Stimulated activated CD8-positive, alpha-beta memory T cell treated with anti-CD3 and anti-CD28 coated beads, Interleukin-7, amount 100 ng/mL, for 24 hours (primary cell): ENCODE data around the gene NFASC.

Experiments used
- DNase-seq: peaks from one replicate; pipeline ENCODE4 v3.0.0-alpha.2; 2020; ENCODE audit warnings: low read depth

NFASC gene

GRCh38 chr1:204889681-204890383 is 19.2 kb downstream of the NFASC start:
- DNase-seq = no peak

DNA sequence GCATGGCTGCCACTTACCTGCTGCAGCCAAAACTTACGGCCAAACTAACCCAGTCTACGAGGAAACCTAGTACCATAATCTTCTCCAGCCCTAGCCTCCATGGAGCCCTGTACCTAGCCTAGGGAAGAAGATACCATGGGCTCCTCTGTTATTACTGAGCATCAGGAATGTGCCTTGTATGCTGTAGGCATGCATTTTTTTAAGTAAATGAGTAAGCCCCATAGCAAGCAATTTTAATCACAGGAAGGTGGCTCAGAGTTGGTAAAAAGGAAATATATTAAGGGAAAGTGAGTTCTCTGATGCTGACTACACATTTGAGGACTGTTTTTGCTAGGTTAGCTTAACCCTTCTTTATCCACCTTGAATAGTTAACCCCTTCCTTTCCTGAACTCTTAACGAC is 21.2 kb downstream of the NFASC start:
- no peak for DNase-seq

DNA sequence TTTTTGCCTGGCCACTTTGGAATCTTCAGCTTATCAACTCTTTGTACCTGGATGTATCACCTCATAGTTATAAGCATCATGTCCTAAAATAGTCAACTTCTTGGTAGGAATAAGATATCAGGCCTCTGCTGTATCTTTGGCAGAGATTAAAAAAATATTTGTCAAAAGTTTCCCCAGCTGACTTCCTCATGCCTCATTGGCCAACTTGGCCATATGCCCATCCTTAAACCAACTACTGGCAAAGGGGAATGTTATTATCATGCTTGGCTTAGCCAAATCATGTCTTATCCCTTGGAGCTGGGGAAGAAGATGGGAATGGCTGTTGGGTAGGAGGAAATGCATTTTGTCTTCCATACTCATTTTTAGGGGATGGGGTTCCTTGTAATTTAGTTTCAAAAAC is 23.4 kb downstream of the NFASC start:
- DNase-seq = no peak

- no peak for DNase-seq
These were observed 23.9 kb downstream of the NFASC start for GRCh38 chr1:204894606-204895005.

DNA sequence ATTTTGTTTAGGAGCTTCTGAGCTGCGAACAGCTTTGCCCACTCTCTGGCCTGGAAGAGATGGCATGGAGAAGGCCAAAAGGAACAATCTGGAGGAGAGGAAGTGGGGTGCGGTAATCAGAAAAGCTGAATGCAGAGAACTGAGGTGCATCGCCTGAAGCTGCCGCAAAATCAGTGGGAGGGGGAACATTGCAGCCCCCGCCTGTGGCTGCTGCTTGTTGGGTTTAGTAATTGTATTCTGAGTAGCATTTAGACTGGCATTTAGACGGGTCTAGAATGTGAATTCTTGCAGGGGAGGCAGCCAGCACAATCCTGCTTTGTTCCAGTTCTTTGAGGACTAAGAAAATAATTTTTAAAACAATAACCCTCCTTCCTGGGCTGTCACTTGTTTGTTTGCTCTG is 25.4 kb downstream of the NFASC start:
- DNase-seq = no peak

GRCh38 chr1:204896787-204897469 is 26.3 kb downstream of the NFASC start:
- no peak for DNase-seq

DNA sequence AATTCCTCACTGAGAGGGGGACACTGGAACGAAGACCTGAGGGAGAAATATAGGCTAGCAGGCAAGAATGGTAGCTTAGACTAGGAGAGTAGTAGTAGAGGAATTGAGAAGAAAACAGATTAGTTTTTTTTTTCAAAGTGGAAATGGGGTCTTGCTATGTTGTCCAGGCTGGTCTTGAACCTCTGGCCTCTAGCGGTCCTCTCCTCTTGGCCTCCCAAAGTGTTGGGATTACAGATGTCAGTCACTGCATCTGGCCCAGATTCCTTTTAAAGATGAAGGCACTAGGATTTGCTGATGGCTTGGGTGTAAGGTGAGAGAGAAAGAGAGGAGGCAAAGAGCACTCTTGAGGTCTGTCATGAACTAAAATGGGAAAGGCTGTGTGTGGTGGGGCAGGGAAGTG is 30.1 kb downstream of the NFASC start:
- DNase-seq = no peak

DNA sequence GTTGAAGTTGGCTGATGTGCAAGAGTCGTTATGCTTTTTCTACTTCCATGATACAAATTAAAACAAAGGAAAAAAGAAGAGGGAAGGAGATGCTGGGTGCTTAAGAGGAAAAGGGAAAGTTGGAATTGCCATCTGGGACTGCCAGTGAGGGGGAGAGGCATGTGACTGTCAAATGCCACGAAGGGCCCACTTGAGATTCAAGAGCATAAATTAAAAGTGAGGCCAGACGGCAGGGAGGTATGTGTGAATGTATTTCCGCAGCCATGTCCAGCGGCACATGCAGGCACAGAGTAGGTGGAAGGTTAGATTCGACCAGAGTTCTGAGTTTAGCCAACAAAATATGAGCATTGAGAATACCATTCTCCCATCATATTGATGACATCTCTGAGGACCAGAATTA is 32.0 kb downstream of the NFASC start:
- DNase-seq = no peak

GRCh38 chr1:204904228-204904810 is 33.7 kb downstream of the NFASC start:
- DNase-seq = no peak

DNA sequence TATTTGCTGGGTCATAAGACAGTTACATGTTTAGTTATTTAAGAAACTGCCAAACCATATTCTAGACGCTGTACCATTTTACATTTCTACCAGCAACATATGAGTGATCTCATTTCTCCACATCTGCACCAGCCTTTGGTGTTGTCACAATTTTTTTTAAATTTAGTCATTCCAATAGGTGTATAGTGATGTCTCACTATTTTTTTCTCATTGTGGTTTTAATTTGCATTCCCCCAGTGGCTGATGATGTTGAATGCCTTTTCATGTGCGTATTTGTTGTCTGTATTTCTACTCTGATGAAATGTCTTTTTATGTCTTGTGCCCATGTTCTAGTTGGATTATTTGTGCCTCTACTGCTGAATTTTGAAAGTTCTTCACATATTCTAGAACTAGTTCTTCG is 38.4 kb downstream of the NFASC start:
- no peak for DNase-seq

DNA sequence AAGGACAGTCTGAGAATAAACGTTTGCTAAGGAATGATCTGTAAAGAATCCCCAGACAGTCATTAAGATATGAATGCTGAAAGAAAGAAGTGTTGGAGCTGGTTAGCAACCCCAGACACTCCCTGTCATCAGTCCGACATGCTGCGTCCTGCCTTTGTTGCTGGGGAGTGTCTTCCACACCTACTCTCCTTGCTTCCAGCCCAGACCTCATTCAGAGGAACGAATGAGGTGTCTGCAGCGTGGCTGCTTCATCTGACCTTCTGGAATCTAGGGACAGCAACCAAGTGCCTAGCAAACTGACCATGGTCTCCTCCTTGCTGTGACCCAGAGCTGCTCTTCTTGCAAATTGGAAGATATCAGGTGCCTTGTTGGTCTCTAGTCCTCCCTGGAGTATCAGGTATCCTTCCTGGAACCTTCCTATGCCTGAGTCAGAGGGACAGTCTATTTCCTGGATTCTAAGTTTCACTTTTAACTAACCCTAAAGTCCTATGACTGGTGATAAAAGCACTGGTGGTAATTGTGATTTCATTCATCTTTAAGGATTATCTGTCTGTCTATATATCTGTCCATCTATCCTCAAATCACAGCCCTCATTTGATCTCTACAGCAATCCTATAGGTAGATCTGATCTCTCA is 45.3 kb downstream of the NFASC start:
- no peak for DNase-seq

- DNase-seq = no peak
These were observed 47.1 kb downstream of the NFASC start for GRCh38 chr1:204917802-204918201.

DNA sequence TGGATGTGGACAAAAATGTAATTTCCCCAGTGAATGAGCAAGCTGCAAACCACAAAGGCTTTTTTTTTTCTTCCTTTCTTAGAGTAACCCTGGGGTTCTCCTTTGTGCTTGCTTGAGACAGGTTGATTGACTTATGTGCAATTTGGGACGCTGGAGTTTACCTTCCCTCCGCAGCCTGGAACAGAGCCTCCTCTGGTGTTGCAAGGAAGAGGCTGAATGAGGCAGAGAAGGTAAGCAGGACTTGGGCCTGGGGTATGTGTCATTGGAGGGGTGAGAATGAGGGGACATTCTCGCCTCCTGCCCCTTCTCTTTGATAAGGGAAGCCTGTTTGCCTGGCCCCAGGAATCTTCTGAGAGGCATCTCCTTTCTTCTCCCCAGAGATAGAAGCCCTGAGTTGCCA is 49.8 kb downstream of the NFASC start:
- no peak for DNase-seq

- no peak for DNase-seq
These were observed 50.3 kb downstream of the NFASC start for GRCh38 chr1:204920967-204921366.

- no peak for DNase-seq
These were observed 51.3 kb downstream of the NFASC start for GRCh38 chr1:204921855-204922516.

- DNase-seq = no peak
These were observed 52.5 kb downstream of the NFASC start for GRCh38 chr1:204923201-204923600.

DNA sequence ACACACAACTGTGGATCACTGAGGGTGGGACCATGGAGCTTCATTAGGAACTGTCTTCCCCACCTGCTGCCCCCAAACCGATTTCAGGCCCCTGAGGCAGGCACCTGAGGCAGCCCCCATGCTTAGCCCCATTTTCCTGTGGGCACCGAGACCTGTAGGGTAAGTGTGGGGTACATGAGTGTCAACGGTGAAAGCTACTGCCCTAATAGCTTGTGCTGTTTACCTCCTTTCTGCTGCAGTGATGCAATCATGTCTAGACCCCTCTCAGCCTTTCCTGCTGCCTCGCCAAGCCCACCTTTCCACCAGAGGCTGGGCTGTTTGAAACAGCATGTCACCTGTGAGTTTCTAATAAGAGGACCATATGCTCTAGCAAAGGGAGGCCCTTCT is 53.0 kb downstream of the NFASC start:
- DNase-seq = no peak

DNA sequence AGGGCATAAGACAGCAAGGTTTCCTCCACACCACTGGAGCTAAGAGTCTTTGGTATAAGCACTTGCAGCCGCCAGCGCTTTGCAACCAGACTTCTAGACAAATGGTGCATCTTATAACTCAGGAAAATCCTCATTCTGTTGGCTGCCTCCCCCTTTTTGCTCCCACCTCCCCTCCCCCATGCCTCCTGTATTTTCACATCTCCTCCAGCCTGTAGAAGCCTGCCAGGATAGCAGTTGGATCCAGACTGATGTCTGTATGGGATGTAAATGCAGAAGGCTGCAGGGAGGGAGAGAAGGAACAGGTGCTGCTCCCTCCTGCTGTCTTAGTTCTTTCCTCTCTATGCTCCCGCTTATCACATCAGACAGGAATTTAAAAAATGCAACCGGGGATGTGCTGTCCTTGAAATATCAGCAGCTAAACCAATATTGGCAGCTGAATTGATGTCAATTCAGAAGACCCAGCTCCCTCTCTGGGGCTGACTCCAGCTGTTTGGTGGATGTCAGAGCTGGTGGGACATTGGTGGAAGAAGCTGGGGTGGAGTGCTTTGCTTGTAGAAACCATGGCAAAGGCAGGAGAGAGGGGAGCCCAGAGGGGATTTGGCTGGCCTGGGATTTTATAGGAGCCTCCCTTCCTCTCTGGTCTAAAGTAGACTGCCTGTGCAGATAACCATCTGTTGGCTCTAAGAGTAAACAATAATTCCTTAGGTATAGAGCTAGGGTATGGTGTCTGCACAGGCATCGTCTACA is 53.5 kb downstream of the NFASC start:
- DNase-seq = no peak

DNA sequence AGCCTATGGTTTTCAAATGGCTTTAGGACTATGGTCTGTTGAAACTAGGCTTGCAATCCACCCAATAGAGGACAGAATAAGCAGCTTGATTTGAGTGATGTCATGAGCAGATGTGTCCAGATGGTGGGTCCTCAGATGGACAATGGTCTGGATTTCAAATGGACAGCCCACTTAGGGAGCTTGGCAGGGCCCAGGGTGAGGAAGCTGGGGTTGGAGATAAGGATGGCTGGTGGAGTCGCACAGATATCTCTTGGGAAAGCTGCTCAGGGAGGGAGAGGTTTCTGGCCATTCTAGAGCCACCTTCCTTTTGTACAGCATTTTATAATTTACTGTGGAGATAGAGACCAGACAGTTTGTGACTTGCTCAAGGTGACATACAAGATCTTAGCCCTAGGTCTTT is 55.0 kb downstream of the NFASC start:
- no peak for DNase-seq

DNA sequence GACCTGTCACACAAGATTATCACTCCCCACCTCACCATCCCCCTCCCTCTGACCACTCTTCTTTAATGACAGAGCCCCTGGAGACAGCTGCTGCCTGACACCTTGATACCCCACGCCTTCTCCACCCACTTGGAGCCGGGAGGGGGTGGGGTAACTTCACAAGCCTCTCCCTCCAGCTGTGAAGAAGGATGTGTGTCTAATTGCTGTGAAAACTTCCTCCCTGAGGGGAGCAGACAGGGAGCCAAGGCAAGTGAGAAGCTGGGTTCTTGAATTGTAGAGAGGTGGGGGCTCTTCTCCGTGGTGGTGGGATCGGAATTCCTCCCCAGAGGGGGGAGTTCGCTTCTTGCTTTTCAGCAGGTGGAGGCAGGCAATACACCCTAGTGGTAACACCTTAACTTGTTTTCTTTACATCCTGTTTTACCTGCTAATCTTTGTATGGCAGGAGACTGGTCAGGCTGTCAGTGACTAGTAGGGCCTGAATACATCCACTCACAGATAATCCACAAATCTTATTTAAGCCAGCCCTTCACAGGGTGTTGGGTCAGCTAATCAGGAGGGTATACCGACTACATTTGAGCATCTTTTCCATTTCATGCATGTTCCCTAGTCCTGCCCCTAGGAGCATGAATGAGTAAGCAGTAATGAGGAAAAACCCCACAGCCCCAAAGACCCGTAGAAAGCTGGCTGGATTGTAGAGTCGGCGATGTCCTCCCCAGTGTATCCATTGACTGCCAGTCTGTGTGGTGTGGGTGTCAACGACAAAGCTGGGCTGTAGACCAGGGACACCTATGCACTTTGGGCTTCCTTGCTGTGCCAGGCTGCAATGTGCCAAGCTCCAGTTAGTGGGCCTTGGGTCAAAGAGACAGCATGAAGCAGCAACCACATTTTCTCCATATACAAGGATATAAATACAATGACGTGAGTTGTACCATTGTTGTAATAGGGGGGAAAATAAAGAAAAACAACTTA is 57.3 kb downstream of the NFASC start:
- no peak for DNase-seq
